ENCODE measurements around the gene PLXNB3. TPM values are rescaled to one million over a fixed set of nuclear protein-coding genes. Genes with fewer than 3 reads are reported as not detected.
A peak's percentile ranks its signal among the peaks of the same experiment; 100 is the strongest.

PLXNB3 gene
- total RNA-seq, 1 experiment from 2014 or later, result 2.5 TPM

GRCh38 chrX:153800177-153800722 lies 36.2 kb downstream of the PLXNB3 start (continued):
- TF ChIP-seq CTCF (IDR thresholded peaks at IDR 0.05), result no peak
- TF ChIP-seq, protein P1, sequence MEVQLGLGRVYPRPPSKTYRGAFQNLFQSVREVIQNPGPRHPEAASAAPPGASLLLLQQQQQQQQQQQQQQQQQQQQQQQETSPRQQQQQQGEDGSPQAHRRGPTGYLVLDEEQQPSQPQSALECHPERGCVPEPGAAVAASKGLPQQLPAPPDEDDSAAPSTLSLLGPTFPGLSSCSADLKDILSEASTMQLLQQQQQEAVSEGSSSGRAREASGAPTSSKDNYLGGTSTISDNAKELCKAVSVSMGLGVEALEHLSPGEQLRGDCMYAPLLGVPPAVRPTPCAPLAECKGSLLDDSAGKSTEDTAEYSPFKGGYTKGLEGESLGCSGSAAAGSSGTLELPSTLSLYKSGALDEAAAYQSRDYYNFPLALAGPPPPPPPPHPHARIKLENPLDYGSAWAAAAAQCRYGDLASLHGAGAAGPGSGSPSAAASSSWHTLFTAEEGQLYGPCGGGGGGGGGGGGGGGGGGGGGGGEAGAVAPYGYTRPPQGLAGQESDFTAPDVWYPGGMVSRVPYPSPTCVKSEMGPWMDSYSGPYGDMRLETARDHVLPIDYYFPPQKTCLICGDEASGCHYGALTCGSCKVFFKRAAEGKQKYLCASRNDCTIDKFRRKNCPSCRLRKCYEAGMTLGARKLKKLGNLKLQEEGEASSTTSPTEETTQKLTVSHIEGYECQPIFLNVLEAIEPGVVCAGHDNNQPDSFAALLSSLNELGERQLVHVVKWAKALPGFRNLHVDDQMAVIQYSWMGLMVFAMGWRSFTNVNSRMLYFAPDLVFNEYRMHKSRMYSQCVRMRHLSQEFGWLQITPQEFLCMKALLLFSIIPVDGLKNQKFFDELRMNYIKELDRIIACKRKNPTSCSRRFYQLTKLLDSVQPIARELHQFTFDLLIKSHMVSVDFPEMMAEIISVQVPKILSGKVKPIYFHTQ (CRISPR knock-in tag; IDR thresholded peaks at IDR 0.05), result no peak
- TF ChIP-seq, protein P2, sequence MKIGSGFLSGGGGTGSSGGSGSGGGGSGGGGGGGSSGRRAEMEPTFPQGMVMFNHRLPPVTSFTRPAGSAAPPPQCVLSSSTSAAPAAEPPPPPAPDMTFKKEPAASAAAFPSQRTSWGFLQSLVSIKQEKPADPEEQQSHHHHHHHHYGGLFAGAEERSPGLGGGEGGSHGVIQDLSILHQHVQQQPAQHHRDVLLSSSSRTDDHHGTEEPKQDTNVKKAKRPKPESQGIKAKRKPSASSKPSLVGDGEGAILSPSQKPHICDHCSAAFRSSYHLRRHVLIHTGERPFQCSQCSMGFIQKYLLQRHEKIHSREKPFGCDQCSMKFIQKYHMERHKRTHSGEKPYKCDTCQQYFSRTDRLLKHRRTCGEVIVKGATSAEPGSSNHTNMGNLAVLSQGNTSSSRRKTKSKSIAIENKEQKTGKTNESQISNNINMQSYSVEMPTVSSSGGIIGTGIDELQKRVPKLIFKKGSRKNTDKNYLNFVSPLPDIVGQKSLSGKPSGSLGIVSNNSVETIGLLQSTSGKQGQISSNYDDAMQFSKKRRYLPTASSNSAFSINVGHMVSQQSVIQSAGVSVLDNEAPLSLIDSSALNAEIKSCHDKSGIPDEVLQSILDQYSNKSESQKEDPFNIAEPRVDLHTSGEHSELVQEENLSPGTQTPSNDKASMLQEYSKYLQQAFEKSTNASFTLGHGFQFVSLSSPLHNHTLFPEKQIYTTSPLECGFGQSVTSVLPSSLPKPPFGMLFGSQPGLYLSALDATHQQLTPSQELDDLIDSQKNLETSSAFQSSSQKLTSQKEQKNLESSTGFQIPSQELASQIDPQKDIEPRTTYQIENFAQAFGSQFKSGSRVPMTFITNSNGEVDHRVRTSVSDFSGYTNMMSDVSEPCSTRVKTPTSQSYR (CRISPR knock-in tag; IDR thresholded peaks at IDR 0.05), result no peak
- TF ChIP-seq, protein P3, sequence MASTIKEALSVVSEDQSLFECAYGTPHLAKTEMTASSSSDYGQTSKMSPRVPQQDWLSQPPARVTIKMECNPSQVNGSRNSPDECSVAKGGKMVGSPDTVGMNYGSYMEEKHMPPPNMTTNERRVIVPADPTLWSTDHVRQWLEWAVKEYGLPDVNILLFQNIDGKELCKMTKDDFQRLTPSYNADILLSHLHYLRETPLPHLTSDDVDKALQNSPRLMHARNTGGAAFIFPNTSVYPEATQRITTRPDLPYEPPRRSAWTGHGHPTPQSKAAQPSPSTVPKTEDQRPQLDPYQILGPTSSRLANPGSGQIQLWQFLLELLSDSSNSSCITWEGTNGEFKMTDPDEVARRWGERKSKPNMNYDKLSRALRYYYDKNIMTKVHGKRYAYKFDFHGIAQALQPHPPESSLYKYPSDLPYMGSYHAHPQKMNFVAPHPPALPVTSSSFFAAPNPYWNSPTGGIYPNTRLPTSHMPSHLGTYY (CRISPR knock-in tag; IDR thresholded peaks at IDR 0.05), result no peak

- H3K9me3 Mint-ChIP-seq, result no peaks in the 10 kb centered on the region
- CTCF ChIA-PET, result interaction anchor here (0.7 kb wide), 1 partner anchor 87 kb away, joined by 4 read pairs; no protein-coding TSS in a partner anchor
- peaks cover 7% of the 10 kb centered on the region for H3K4me1 Mint-ChIP-seq
- no peak overlapping the region for H3K27ac Mint-ChIP-seq
- peaks cover 14% of the 10 kb centered on the region for H3K36me3 Mint-ChIP-seq
- ATAC-seq, result peak; percentile 13
- POLR2A ChIA-PET, result no interaction called here
- no peaks in the 10 kb centered on the region for H3K27me3 Mint-ChIP-seq (ENCODE audit: low read depth)
- no peak for DNase-seq (ENCODE audit: low spot score)
- no peak overlapping the region for H3K4me3 Mint-ChIP-seq
- TF ChIP-seq FOXJ3 (CRISPR knock-in tag; IDR thresholded peaks at IDR 0.05; ENCODE audit: borderline replicate concordance), result no peak
- TF ChIP-seq, protein P4, sequence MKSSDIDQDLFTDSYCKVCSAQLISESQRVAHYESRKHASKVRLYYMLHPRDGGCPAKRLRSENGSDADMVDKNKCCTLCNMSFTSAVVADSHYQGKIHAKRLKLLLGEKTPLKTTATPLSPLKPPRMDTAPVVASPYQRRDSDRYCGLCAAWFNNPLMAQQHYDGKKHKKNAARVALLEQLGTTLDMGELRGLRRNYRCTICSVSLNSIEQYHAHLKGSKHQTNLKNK (CRISPR knock-in tag; IDR thresholded peaks at IDR 0.05), result no peak
- TF ChIP-seq RORB (CRISPR knock-in tag; IDR thresholded peaks at IDR 0.05), result no peak
- no peak for TF ChIP-seq TCF7 (CRISPR knock-in tag; IDR thresholded peaks at IDR 0.05; ENCODE audit: low read depth)
- TF ChIP-seq CREB1 (CRISPR knock-in tag; IDR thresholded peaks at IDR 0.05), result no peak
- no peak for TF ChIP-seq SP1 (CRISPR knock-in tag; conservative IDR thresholded peaks at IDR 0.05)
- no peak for TF ChIP-seq JUN (CRISPR knock-in tag; IDR thresholded peaks at IDR 0.05)
- no peak for TF ChIP-seq CREM (CRISPR knock-in tag; IDR thresholded peaks at IDR 0.05)
- TF ChIP-seq, protein P5, sequence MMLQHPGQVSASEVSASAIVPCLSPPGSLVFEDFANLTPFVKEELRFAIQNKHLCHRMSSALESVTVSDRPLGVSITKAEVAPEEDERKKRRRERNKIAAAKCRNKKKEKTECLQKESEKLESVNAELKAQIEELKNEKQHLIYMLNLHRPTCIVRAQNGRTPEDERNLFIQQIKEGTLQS (CRISPR knock-in tag; conservative IDR thresholded peaks at IDR 0.05), result no peak
- no peak for TF ChIP-seq FOXP4 (CRISPR knock-in tag; IDR thresholded peaks at IDR 0.05)
- no peak for TF ChIP-seq GTF2I (CRISPR knock-in tag; conservative IDR thresholded peaks at IDR 0.05)
- TF ChIP-seq, protein P6, sequence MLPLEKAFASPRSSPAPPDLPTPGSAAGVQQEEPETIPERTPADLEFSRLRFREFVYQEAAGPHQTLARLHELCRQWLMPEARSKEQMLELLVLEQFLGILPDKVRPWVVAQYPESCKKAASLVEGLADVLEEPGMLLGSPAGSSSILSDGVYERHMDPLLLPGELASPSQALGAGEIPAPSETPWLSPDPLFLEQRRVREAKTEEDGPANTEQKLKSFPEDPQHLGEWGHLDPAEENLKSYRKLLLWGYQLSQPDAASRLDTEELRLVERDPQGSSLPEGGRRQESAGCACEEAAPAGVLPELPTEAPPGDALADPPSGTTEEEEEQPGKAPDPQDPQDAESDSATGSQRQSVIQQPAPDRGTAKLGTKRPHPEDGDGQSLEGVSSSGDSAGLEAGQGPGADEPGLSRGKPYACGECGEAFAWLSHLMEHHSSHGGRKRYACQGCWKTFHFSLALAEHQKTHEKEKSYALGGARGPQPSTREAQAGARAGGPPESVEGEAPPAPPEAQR (CRISPR knock-in tag; IDR thresholded peaks at IDR 0.05), result no peak
- TF ChIP-seq, protein P7, sequence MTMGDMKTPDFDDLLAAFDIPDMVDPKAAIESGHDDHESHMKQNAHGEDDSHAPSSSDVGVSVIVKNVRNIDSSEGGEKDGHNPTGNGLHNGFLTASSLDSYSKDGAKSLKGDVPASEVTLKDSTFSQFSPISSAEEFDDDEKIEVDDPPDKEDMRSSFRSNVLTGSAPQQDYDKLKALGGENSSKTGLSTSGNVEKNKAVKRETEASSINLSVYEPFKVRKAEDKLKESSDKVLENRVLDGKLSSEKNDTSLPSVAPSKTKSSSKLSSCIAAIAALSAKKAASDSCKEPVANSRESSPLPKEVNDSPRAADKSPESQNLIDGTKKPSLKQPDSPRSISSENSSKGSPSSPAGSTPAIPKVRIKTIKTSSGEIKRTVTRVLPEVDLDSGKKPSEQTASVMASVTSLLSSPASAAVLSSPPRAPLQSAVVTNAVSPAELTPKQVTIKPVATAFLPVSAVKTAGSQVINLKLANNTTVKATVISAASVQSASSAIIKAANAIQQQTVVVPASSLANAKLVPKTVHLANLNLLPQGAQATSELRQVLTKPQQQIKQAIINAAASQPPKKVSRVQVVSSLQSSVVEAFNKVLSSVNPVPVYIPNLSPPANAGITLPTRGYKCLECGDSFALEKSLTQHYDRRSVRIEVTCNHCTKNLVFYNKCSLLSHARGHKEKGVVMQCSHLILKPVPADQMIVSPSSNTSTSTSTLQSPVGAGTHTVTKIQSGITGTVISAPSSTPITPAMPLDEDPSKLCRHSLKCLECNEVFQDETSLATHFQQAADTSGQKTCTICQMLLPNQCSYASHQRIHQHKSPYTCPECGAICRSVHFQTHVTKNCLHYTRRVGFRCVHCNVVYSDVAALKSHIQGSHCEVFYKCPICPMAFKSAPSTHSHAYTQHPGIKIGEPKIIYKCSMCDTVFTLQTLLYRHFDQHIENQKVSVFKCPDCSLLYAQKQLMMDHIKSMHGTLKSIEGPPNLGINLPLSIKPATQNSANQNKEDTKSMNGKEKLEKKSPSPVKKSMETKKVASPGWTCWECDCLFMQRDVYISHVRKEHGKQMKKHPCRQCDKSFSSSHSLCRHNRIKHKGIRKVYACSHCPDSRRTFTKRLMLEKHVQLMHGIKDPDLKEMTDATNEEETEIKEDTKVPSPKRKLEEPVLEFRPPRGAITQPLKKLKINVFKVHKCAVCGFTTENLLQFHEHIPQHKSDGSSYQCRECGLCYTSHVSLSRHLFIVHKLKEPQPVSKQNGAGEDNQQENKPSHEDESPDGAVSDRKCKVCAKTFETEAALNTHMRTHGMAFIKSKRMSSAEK (CRISPR knock-in tag; IDR thresholded peaks at IDR 0.05; ENCODE audit: borderline replicate concordance), result no peak
- no peak for TF ChIP-seq GABPB1 (CRISPR knock-in tag; IDR thresholded peaks at IDR 0.05)
These were observed 36.7 kb downstream of the PLXNB3 start for GRCh38 chrX:153800746-153801145.

All from WTC11 (cell line).